PC-9 (cell line): Measurements from ENCODE around the gene ADARB2. TPM values are rescaled to one million over a fixed set of nuclear protein-coding genes. Genes with fewer than 3 reads are reported as not detected.
A peak's percentile ranks its signal among the peaks of the same experiment; 100 is the strongest.

Experiments used
- BruUV-seq: library from RNA; stranded (reverse); fragments of 400-500 nt; replicated peaks from 2 replicates; lab custom pipeline; 2021; lab: Mats Ljungman, UMichigan
- CTCF ChIA-PET: fragments of 300-600 bp; sonication (Branson Sonifier 250); formaldehyde crosslinking; loops from one replicate; lab custom pipeline; 2022; ENCODE audit warnings: antibody characterized with exemption; lab: Charles Lee
- POLR2A ChIA-PET: fragments of 300-600 bp; sonication (Branson Sonifier 250); formaldehyde crosslinking; loops from one replicate; lab custom pipeline; 2022; ENCODE audit warnings: antibody characterized with exemption; ENCODE audit not compliant: unreplicated experiment; lab: Charles Lee
- DNase-seq, 2 experiments: peaks; one replicate each; pipeline versions ENCODE4 v3.0.0 to v3.0.0-alpha.2; 2015 to 2022; ENCODE audit warnings: mixed read lengths in 1 of 2
- H2AFZ ChIP-seq: fragments of 200-600 bp; sonication (generic); 2 replicates; pipeline ENCODE4 v1.8.1; 2017; ENCODE audit warnings: antibody characterized with exemption
- H3F3A ChIP-seq: fragments of 200-600 bp; sonication (generic); 2 replicates; pipeline ENCODE4 v1.8.1; 2017; ENCODE audit warnings: antibody characterized with exemption, mild to moderate bottlenecking, low read depth; ENCODE audit not compliant: insufficient read depth
- H3K27ac ChIP-seq: fragments of 200-600 bp; sonication (generic); 2 replicates; pipeline ENCODE4 v1.6.1; 2016; ENCODE audit warnings: mixed run types
- H3K27me3 ChIP-seq: fragments of 200-600 bp; sonication (generic); 2 replicates; pipeline ENCODE4 v1.6.1; 2016; ENCODE audit warnings: low read depth, mixed run types; ENCODE audit not compliant: insufficient read depth
- H3K36me3 ChIP-seq: fragments of 200-600 bp; sonication (generic); 2 replicates; pipeline ENCODE4 v1.6.1; 2016; ENCODE audit warnings: low read depth, mixed run types
- H3K4me1 ChIP-seq: fragments of 200-600 bp; sonication (generic); replicated peaks from 2 replicates; pipeline ENCODE4 v1.6.1; 2016; ENCODE audit warnings: mixed run types; ENCODE audit not compliant: insufficient read depth
- H3K4me2 ChIP-seq: fragments of 200-600 bp; sonication (generic); 2 replicates; pipeline ENCODE4 v1.6.1; 2017; ENCODE audit warnings: mixed run types
- H3K4me3 ChIP-seq: fragments of 200-600 bp; sonication (generic); 2 replicates; pipeline ENCODE4 v1.6.1; 2016; ENCODE audit warnings: mixed run types
- H3K79me2 ChIP-seq: fragments of 200-600 bp; sonication (generic); 2 replicates; pipeline ENCODE4 v1.6.1; 2017; ENCODE audit warnings: low read depth, mixed run types
- H3K9me2 ChIP-seq: fragments of 200-600 bp; sonication (generic); 2 replicates; pipeline ENCODE4 v1.8.1; 2017; ENCODE audit warnings: mild to moderate bottlenecking; ENCODE audit not compliant: insufficient read depth
- H3K9me3 ChIP-seq: fragments of 200-600 bp; sonication (generic); 2 replicates; pipeline ENCODE4 v1.8.1; 2016; ENCODE audit warnings: low read depth; ENCODE audit not compliant: insufficient read depth
- H4K20me1 ChIP-seq: fragments of 200-600 bp; sonication (generic); 2 replicates; pipeline ENCODE4 v1.8.1; 2017; ENCODE audit not compliant: insufficient read depth
- CTCF ChIP-seq: fragments of 200-600 bp; sonication (generic); conservative IDR thresholded peaks from 2 replicates; pipeline ENCODE4 v1.6.1; 2017; ENCODE audit warnings: mixed run types, antibody characterized with exemption, mild to moderate bottlenecking, moderate library complexity
- EZH2 ChIP-seq: fragments of 200-600 bp; sonication (generic); IDR thresholded peaks from 2 replicates; pipeline ENCODE4 v1.8.0; 2017; ENCODE audit warnings: antibody characterized with exemption, low read depth
- intact Hi-C: fragments of 100-400 bp; cut with micrococcal nuclease; formaldehyde crosslinking; loops from one replicate; pipeline ENCODE4 v1.10.0; 2022; ENCODE audit not compliant: unreplicated experiment
- total RNA-seq: library from RNA; stranded (reverse); gene quantifications from 2 replicates; pipeline ENCODE4 v1.2.3, GENCODE V29; 2021

The ADARB2 gene
- total RNA-seq, 1 experiment from 2014 or later: not detected

- no peak overlapping the region for H3K4me2 ChIP-seq
- no peak overlapping the region for H3K4me3 ChIP-seq
- H3K27me3 ChIP-seq: peaks cover 84% of the 10 kb centered on the region
- ChIA-PET CTCF (no interaction called here), POLR2A (no interaction called here)
- no peaks in the 10 kb centered on the region for H3K36me3 ChIP-seq
- intact Hi-C loops: no loop called here
- no TSS peak for BruUV-seq
- no peak for TF ChIP-seq EZH2
- no peak for TF ChIP-seq CTCF
- H3F3A ChIP-seq: no peaks in the 10 kb centered on the region
- no peaks in the 10 kb centered on the region for H3K9me2 ChIP-seq
- no peak overlapping the region for H2AFZ ChIP-seq
- no peaks in the 10 kb centered on the region for H3K9me3 ChIP-seq
- H3K4me1 ChIP-seq: no peaks in the 10 kb centered on the region
- H4K20me1 ChIP-seq: no peaks in the 10 kb centered on the region
- H3K79me2 ChIP-seq: no peaks in the 10 kb centered on the region
- no peak overlapping the region for H3K27ac ChIP-seq
- no peak for DNase-seq
These were observed 444.7 kb downstream of the ADARB2 start for GRCh38 chr10:1292611-1293031.

- Histone ChIP-seq H3K79me2 (no peaks in the 10 kb centered on the region), H4K20me1 (no peaks in the 10 kb centered on the region), H3F3A (no peaks in the 10 kb centered on the region), H3K9me3 (no peaks in the 10 kb centered on the region), H3K27ac (no peak overlapping the region), H3K4me2 (no peak overlapping the region), H3K27me3 (peaks cover 82% of the 10 kb centered on the region), H2AFZ (no peak overlapping the region), H3K9me2 (no peaks in the 10 kb centered on the region), H3K36me3 (no peaks in the 10 kb centered on the region), H3K4me1 (no peaks in the 10 kb centered on the region), H3K4me3 (no peak overlapping the region)
- CTCF ChIA-PET: no interaction called here
- intact Hi-C loops: no loop called here
- POLR2A ChIA-PET: no interaction called here
- BruUV-seq: no TSS peak
- DNase-seq: no peak
- TF ChIP-seq CTCF: no peak
- TF ChIP-seq EZH2: no peak
These were observed 445.9 kb downstream of the ADARB2 start for GRCh38 chr10:1291178-1292090.

GRCh38 chr10:1290071-1290471 is 447.3 kb downstream of the ADARB2 start:
- Histone ChIP-seq H3K4me3 (no peak overlapping the region), H3K9me3 (no peaks in the 10 kb centered on the region), H4K20me1 (no peaks in the 10 kb centered on the region), H2AFZ (no peak overlapping the region), H3K4me2 (no peak overlapping the region), H3K9me2 (no peaks in the 10 kb centered on the region), H3F3A (no peaks in the 10 kb centered on the region), H3K36me3 (no peaks in the 10 kb centered on the region), H3K27ac (no peak overlapping the region), H3K27me3 (peaks cover 78% of the 10 kb centered on the region), H3K4me1 (no peaks in the 10 kb centered on the region), H3K79me2 (no peaks in the 10 kb centered on the region)
- intact Hi-C loops: no loop called here
- DNase-seq: peak in 1 of 2 experiments; percentile 6
- BruUV-seq: no TSS peak
- no peak for TF ChIP-seq EZH2
- no peak for TF ChIP-seq CTCF
- ChIA-PET CTCF (no interaction called here), POLR2A (no interaction called here)
